HepG2 (cell line): Measurements from ENCODE around the gene SYT7. TPM values are rescaled to one million over a fixed set of nuclear protein-coding genes. Genes with fewer than 3 reads are reported as not detected.
A peak's percentile ranks its signal among the peaks of the same experiment; 100 is the strongest.

Source experiments
- AHR ChIP-seq: IDR thresholded peaks from 2 replicates; pipeline ENCODE4 v1.6.1; 2018; ENCODE audit warnings: missing genetic modification reagents, missing compliant biosample characterization
- BCL6 ChIP-seq: IDR thresholded peaks from 2 replicates; pipeline ENCODE4 v1.6.1; 2016; ENCODE audit warnings: missing genetic modification reagents, missing compliant biosample characterization
- CCDC6 ChIP-seq: sonication (generic); formaldehyde crosslinking; IDR thresholded peaks from 2 replicates; pipeline ENCODE4 v1.8.1; 2022; ENCODE audit warnings: mild to moderate bottlenecking, missing genetic modification reagents, moderate library complexity
- CEBPG ChIP-seq: IDR thresholded peaks from 2 replicates; pipeline ENCODE4 v1.6.1; 2016
- CHCHD3 ChIP-seq: sonication (generic); formaldehyde crosslinking; IDR thresholded peaks from 2 replicates; pipeline ENCODE4 v1.8.0; 2022; ENCODE audit warnings: mild to moderate bottlenecking, missing genetic modification reagents, moderate library complexity
- HMGXB4 ChIP-seq, 2 experiments: sonication (generic) in 1 of 2; formaldehyde crosslinking in 1 of 2; IDR thresholded peaks; 2 replicates each; pipeline versions ENCODE4 v1.4.0 to v1.6.1; 2018 to 2020; ENCODE audit warnings: missing genetic modification reagents in 2 of 2, borderline replicate concordance in 1 of 2, low read depth in 1 of 2, mild to moderate bottlenecking in 1 of 2, missing biosample characterization in 1 of 2
- MAX ChIP-seq: IDR thresholded peaks from 2 replicates; pipeline ENCODE4 v1.6.1; 2012; ENCODE audit warnings: inconsistent platforms
- NFIC ChIP-seq: IDR thresholded peaks from 2 replicates; pipeline ENCODE4 v1.6.1; 2012; ENCODE audit warnings: mild to moderate bottlenecking, low read length, inconsistent platforms
- RAD51 ChIP-seq: fragments of 450-650 bp; IDR thresholded peaks from 2 replicates; pipeline ENCODE4 v1.6.1; 2016; ENCODE audit warnings: borderline replicate concordance
- RFX3 ChIP-seq: IDR thresholded peaks from 2 replicates; pipeline ENCODE4 v1.6.1; 2016; ENCODE audit warnings: missing biosample characterization, missing genetic modification reagents
- SIX1 ChIP-seq: sonication (generic); formaldehyde crosslinking; IDR thresholded peaks from 2 replicates; pipeline ENCODE4 v1.4.0; 2020; ENCODE audit warnings: missing genetic modification reagents, borderline replicate concordance
- SMARCC2 ChIP-seq: fragments of 450-650 bp; IDR thresholded peaks from 2 replicates; pipeline ENCODE4 v1.6.1; 2017; ENCODE audit warnings: antibody characterized with exemption, mild to moderate bottlenecking
- SOX6 ChIP-seq, 2 experiments: fragments of 450-650 bp in 1 of 2; sonication (generic) in 1 of 2; formaldehyde crosslinking in 1 of 2; IDR thresholded peaks; 2 replicates each; pipeline versions ENCODE4 v1.4.0 to v1.6.1; 2017 to 2020; ENCODE audit warnings: antibody characterized with exemption in 1 of 2, mild to moderate bottlenecking in 1 of 2, missing genetic modification reagents in 1 of 2
- SP2 ChIP-seq: sonication (generic); formaldehyde crosslinking; IDR thresholded peaks from 2 replicates; pipeline ENCODE4 v1.5.1; 2020; ENCODE audit warnings: mild to moderate bottlenecking, missing genetic modification reagents
- STAG1 ChIP-seq: sonication (generic); formaldehyde crosslinking; IDR thresholded peaks from 2 replicates; pipeline ENCODE4 v1.4.0; 2020; ENCODE audit warnings: missing genetic modification reagents
- THRA ChIP-seq: sonication (generic); formaldehyde crosslinking; IDR thresholded peaks from 2 replicates; pipeline ENCODE4 v1.4.0; 2020; ENCODE audit warnings: missing genetic modification reagents, borderline replicate concordance
- ZBTB10 ChIP-seq: sonication (generic); formaldehyde crosslinking; IDR thresholded peaks from 2 replicates; pipeline ENCODE4 v1.4.0; 2020; ENCODE audit warnings: missing genetic modification reagents, borderline replicate concordance
- ZNF275 ChIP-seq: sonication (generic); formaldehyde crosslinking; IDR thresholded peaks from 2 replicates; pipeline ENCODE4 v1.8.0; 2022; ENCODE audit warnings: missing genetic modification reagents, mild to moderate bottlenecking, inconsistent platforms, borderline replicate concordance
- ZNF749 ChIP-seq: sonication (generic); formaldehyde crosslinking; IDR thresholded peaks from 2 replicates; pipeline ENCODE4 v1.8.0; 2022; ENCODE audit warnings: mild to moderate bottlenecking, missing genetic modification reagents, moderate library complexity, borderline replicate concordance
- polyA plus RNA-seq, 8 experiments: library from polyadenylated mRNA; depleted of rRNA in 3 of 8; stranded (reverse) in 7 of 8; unstranded in 1 of 8; fragments of >200 nt; fragmentation: Illumina TruSeq in 4 of 8; extraction: Trizol in 4 of 8; gene quantifications; 2 replicates each; pipeline versions ENCODE4 v1.2.1 to v1.2.3, GENCODE V29; 2011 to 2016; ENCODE audit warnings: low read depth in 4 of 8, missing spikeins in 1 of 8, mixed read lengths in 1 of 8; ENCODE audit not compliant: insufficient read depth in 1 of 8
- total RNA-seq, 5 experiments: library from RNA; depleted of rRNA; stranded (reverse); fragments of >200 nt; fragmentation: Illumina TruSeq; extraction: Trizol; gene quantifications; 2 replicates each; pipeline ENCODE4 v1.2.3, GENCODE V29; 2016; ENCODE audit warnings: low read depth in 1 of 5

The SYT7 gene
- total and polyA plus RNA-seq, 2 of the 13 experiments (the other 11 are each of a cell fraction or from before 2014, with no cell fraction given): 1.4 to 4.4 TPM

DNA sequence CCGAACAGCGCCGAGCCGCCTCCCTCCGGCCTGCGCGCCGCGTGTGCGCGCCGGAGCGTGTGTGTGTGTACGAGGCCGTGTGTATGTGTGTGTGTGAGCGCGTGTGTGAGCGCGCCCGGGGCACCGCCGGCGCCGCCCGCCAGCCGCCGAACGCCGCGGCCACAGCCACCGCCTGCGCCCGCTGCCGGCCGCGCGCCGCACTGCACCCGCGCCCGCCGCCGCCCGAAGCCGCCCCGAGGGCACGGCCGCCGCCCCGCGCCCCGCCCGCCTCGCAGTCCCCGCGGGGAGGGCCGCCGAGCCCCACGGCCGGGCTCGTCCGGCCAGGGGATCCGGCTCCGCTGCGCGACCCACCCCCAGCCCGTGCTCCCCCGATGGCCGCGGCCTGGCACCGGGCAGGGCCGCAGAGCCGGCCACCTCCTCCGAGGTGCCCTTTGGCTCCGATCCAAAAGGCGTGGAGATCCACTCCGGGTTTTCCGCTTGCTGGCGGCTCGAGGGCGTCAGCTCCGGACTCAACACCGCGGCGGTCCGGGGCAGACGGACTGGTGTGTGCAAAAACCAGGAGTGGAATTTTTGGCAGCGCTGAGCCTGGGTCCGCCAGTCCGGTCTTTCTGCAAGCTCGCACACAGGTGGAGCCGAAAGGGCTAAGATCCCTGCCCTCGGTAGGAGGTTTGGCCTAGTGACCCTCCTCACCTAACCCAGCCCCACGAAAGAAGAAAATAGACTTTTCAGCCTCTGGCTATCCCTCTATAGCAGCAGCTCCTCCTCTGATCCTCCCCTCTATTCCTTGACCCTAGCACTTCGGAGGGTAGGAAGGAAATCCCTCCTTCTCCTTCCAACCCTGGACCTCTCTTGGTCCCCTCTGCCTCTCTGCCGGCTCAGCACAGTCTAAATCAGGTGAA, at the start of gene SYT7 (continued):
- TF ChIP-seq MAX (peak; percentile 76), SIX1 (no peak), AHR (CRISPR knock-in tag) (0 out of 2 replicates have a peak, but pooled peaks have one; percentile 32), NFIC (no peak), ZBTB10 (CRISPR knock-in tag) (no peak), SOX6 (IDR thresholded peaks at IDR 0.05) (no peak), SOX6 (CRISPR knock-in tag; IDR thresholded peaks at IDR 0.05) (peak; percentile 40; the same call in 1 of the 2 replicates), CCDC6 (CRISPR knock-in tag) (peak; percentile 84; the same call in 1 of the 2 replicates), CHCHD3 (CRISPR knock-in tag) (no peak), THRA (CRISPR knock-in tag) (no peak), SMARCC2 (no peak), CEBPG (no peak), RAD51 (no peak), HMGXB4 (CRISPR knock-in tag; IDR thresholded peaks at IDR 0.05; ENCODE audit: borderline replicate concordance in 1 of 2, low read depth in 1 of 2) (peak; percentile 37 to 84; a peak in 2 of 4 replicates), STAG1 (CRISPR knock-in tag) (no peak), ZNF275 (CRISPR knock-in tag) (no peak), SP2 (CRISPR knock-in tag) (no peak), ZNF749 (no peak), RFX3 (CRISPR knock-in tag) (no peak), BCL6 (CRISPR knock-in tag) (peak; percentile 31; the same call in 1 of the 2 replicates)
